Measurements from ENCODE around the gene NUCKS1. TPM values are rescaled to one million over a fixed set of nuclear protein-coding genes. Genes with fewer than 3 reads are reported as not detected.

Gene NUCKS1
- total RNA-seq, 1 donor from 2014 or later: 196 TPM

DNA sequence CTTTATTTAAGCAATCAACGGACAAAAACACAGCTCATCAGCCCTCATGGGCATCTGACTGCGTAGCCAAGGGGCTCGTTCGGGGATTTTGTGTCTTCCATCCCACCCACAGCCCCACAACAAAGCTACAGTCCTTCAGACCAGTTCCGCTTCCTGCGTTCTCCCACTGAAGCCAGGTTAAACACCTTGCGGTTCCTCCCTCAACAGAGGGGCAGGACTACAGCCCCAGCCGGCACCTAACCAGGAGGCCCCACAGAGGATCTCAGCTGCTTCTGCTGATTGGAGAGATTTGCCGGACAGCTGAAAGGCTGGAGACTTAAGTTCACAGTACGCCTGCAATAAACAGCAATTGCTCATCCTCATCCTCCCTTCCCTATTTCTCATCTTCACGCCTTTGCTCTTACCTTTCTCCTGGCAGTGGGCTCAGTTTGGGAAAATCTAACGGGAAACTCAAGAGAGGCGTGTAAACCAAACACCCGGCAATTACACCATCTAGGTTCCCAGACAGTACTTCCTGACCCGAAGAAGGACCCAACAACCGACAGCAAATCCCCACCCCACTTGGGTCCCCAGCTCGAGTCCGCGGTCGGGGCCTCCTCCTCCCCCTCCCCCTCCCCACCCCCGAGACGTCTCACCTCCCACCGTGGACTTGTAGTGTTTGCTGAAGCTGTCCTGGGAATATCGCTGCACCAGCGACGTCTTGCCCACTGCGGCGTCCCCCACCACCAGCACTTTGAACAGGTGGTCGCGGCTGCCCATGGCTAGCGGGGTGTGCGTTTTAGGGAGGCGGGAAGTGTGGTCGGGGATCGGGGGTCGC, 24.4 kb upstream of the NUCKS1 start:
- intact Hi-C loops (cut with DNase I): no loop called here
- DNase-seq: no peak
- peak; percentile 42 for ATAC-seq (ENCODE audit: poor library complexity)

DNA sequence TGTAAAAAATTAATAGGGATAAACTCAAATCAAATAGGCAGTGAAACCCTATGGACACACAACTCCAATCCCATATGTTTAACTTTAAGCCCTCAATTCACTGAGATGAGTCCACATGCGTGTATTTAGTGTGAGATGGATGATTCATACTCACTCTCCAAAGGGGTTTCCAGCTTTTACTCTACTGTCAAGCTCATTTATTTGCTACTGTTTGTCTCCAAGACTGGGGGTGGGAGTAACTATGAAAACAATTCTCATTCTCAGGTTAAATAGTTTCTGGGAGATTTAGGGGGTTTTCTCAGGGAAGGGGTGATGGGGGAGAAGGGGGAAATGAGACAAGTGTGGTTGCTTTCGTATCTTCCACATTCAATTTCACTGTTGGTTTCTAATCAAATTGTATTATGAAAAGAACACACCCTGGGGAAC, 22.6 kb upstream of the NUCKS1 start:
- DNase-seq: no peak
- ATAC-seq (ENCODE audit: poor library complexity): no peak
- intact Hi-C loops (cut with DNase I): no loop called here

DNA sequence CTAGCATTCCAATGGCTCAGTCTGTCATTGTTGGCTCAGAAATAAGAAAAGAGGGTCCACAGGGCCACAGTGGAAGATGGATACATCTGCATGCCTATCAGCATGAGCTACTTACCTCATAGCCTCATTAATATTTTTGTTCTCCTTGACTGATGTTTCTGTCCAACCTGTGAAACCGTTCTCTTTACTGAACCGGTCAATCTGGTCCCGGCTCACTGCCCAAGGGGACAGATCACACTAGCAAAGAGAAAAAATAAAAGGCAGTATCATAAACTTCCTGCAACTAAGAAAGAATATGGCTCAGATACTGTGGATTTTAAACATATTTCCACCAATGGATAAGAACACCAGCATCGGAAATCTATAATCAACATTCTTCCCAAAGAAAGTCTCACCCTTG, 20.6 kb upstream of the NUCKS1 start:
- intact Hi-C loops (cut with DNase I): no loop called here

GRCh38 chr1:205769641-205770365, 19.8 kb upstream of the NUCKS1 start:
- intact Hi-C loops (cut with DNase I): no loop called here
- ATAC-seq (ENCODE audit: poor library complexity) (no peak), DNase-seq (no peak)

More for the DNA sequence above, 20.6 kb upstream of the NUCKS1 start:
- DNase-seq (no peak), ATAC-seq (ENCODE audit: poor library complexity) (no peak)

DNA sequence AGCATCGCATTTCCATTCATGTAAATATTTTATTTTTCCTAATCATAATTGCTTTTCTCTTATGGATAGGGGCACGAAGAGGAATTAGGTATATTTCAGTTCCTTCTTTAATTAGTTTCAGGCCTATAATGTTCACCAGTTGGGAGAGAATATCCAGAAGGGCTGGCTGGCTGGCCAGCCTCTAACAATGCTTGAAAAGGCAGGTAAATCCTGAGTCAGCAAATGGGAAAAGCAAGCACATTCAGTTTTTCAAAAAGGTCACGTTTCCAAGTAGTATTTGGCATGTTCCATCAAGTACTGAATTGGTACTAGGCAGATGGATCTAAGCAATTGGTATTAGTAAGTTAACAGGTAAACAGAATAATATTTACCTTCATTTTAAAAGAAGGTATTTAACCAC, 17.3 kb upstream of the NUCKS1 start:
- ATAC-seq (ENCODE audit: poor library complexity) (no peak), DNase-seq (no peak)
- intact Hi-C loops (cut with DNase I): no loop called here

DNA sequence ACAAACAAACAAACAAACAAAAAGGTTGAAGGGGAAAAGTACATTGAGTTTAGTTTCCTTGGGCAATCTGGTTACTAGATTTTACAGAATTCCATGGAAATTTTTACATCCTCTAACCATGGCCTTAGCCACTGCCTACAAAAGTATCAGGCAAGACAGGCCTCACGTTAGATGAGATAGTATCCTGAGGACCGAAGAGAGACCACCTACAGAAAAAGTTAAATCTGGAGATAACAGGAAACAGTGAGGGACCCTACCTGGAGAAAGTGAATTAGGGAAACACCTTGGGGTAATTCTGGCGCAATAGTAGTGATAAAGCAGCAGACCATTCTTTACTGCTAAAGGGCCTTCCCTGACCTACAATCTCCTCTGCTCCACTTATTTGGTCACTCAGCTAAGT, 16.6 kb upstream of the NUCKS1 start:
- ATAC-seq (ENCODE audit: poor library complexity) (no peak), DNase-seq (no peak)
- intact Hi-C loops (cut with DNase I): no loop called here

GRCh38 chr1:205766038-205766437, 16.1 kb upstream of the NUCKS1 start:
- DNase-seq (no peak), ATAC-seq (ENCODE audit: poor library complexity) (no peak)
- intact Hi-C loops (cut with DNase I): no loop called here

GRCh38 chr1:205764578-205764977, 14.6 kb upstream of the NUCKS1 start:
- ATAC-seq (ENCODE audit: poor library complexity) (no peak), DNase-seq (no peak)
- intact Hi-C loops (cut with DNase I): no loop called here

- intact Hi-C loops (cut with DNase I): no loop called here
- DNase-seq (no peak), ATAC-seq (ENCODE audit: poor library complexity) (no peak)
Observed at GRCh38 chr1:205763980-205764379, 14.0 kb upstream of the NUCKS1 start.

DNA sequence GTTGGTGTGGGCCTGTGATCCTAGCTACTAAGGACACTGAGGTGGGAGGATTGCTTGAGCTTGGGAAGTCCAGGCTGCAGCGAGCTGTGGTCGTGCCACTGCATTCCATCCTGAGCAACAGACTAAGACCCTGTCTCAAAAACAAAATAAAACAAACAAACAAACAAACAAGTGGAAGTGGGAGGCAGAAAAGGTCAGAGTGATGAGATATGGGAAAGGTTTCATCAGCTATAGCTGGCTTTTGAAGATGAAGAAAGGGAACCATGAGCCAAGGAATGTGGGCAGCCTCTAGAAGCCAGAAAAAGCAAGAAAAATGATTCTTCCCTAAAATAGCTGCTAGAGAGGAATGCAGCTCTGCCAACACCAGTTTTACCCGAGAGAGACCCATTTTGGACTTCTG, 10.6 kb upstream of the NUCKS1 start:
- ATAC-seq (ENCODE audit: poor library complexity) (no peak), DNase-seq (no peak)
- intact Hi-C loops (cut with DNase I): no loop called here

GRCh38 chr1:205756552-205756951, 6.6 kb upstream of the NUCKS1 start:
- intact Hi-C loops (cut with DNase I): no loop called here
- ATAC-seq (ENCODE audit: poor library complexity): no peak

GRCh38 chr1:205754857-205755256, 4.9 kb upstream of the NUCKS1 start:
- intact Hi-C loops (cut with DNase I): no loop called here
- ATAC-seq (ENCODE audit: poor library complexity): no peak
- DNase-seq: no peak

More at GRCh38 chr1:205756552-205756951, 6.6 kb upstream of the NUCKS1 start:
- no peak for DNase-seq

GRCh38 chr1:205751036-205751651, 1.2 kb upstream of the NUCKS1 start:
- no peak for DNase-seq
- no peak for ATAC-seq (ENCODE audit: poor library complexity)
- intact Hi-C loops (cut with DNase I): no loop called here

DNA sequence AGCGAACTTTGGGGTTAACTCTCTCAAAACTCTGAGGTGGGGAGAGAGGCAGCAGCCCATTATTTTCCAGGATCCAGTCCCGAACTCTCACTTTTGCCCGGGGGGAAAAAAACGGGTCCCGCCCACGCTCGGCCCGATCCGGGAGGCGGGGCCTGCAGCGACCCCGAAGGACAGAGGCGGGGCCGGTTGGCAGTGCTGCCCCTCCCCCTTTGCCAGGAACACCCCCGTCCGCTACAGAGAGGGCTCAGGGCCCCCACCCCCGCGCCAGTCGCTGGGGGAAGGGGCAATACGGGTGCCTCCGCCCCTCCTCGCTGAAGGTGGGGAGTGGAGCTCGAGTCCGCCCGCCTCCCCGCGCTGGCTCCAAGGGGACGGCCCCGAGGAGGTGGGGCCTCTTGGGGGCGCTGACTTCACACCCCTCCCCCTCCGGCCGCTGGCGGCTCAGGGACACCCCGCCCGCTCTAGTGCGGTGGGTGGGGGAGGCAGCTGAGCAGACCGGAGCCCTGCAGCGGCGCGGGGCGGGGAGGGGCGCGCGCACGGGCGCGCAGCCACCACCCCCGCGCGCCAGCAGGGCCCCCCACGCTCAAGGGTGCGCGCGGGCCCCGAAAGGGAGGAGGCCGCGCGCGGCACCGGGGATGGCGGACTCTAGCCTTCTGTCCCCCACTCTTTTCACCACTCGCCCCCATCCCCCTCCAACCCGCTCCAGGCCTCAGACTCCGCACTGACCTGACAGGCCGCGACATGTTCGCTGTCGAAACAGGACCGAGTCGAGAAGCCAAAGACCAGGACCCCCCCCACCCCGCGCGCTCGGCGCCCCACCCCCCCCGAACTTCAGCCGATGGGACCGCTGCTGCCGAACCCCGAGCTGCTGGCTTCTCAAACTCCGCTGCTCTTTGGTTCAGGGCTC, 496 bp downstream of the NUCKS1 start:
- intact Hi-C loops (cut with DNase I): no loop called here
- DNase-seq: peak; percentile 96
- peak; percentile 91 for ATAC-seq (ENCODE audit: poor library complexity)

- no peak for DNase-seq
Observed at GRCh38 chr1:205748403-205749233, 1.4 kb downstream of the NUCKS1 start.

DNA sequence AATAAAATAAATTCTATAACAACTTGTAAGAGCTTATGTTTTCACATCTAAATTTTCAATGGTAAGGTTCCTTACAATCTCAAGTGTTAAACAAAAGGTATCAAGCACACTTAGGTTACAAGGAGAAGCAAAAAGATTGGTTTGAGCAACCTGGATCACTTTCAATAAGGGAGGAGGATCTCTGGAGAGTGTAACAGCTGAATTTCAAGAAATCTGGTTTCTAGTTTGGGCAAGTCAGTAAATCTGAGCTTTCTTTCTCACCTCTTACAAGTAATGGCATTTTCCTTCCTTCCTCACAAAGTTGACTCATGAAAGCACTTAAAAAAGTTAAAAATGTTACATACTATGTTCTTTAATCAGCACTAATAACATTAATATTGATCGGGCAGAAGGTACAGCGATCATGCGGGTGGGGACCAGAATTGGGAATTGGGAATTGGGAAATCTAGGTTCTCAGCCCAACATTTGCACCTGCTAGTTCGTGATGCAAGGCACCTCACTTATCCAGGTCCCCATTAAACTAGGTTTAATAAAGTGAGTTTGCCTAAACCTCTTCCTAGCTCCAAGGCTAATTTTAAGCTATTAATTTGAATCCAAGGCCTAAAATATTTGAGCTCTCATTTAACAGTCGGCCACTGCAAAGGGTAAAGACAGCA, 3.1 kb downstream of the NUCKS1 start:
- ATAC-seq (ENCODE audit: poor library complexity): no peak
- intact Hi-C loops (cut with DNase I): no loop called here
- DNase-seq: no peak

More at GRCh38 chr1:205748403-205749233, 1.4 kb downstream of the NUCKS1 start:
- peak; percentile 56 for ATAC-seq (ENCODE audit: poor library complexity)
- intact Hi-C loops (cut with DNase I): no loop called here

GRCh38 chr1:205744403-205744802, 5.6 kb downstream of the NUCKS1 start:
- no peak for ATAC-seq (ENCODE audit: poor library complexity)
- intact Hi-C loops (cut with DNase I): no loop called here

More at GRCh38 chr1:205744403-205744802, 5.6 kb downstream of the NUCKS1 start:
- no peak for DNase-seq
